ENCODE measurements around the gene GCAT.
A peak's percentile ranks its signal among the peaks of the same experiment; 100 is the strongest.
"Not testable (repeated sequence)": the region's sequence is repeated elsewhere in the genome, so short reads cannot be mapped to it uniquely, and the experiment has no call there.

The GCAT gene

DNA sequence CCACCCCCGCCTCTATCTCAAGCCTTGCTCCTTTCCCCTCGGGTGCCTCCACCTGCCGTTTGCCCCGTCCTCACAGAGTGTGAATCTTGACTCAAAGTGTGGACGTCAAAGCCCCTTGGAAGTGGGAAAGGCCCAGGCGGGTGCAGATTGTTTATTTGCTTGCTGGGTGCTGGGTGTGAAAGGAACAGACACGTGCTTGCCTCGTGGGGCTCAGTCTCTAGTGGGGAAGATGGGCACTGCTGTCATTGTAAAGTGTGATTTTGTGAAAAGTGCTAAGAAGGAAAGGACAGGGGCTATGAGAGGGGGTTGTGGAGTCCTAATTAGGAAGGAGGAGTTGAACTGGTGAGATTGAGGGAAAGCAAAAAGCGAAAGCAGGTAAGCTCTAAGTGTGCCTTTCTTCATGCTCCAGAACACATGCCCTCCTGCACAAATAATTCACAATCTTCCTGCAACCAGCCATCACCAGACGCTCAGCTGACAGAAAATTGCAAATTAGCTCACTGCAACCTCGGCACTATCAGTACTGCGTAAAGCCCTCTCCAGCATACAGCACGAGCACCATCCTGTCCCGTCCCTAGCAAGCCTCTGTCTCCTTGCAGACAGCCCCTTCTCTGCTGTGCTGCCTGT, 9.7 kb upstream of the GCAT start:
- H3K36me3 Mint-ChIP-seq, result no peaks in the 10 kb centered on the region
- no peak overlapping the region for H3K27ac Mint-ChIP-seq
- peaks cover 7% of the 10 kb centered on the region for H3K4me1 Mint-ChIP-seq
- DNase-seq, result no peak
- CTCF ChIA-PET, result no interaction called here
- peaks cover 56% of the 10 kb centered on the region for H3K27me3 Mint-ChIP-seq
- no peaks in the 10 kb centered on the region for H3K9me3 Mint-ChIP-seq
- no peak overlapping the region for H3K4me3 Mint-ChIP-seq

DNA sequence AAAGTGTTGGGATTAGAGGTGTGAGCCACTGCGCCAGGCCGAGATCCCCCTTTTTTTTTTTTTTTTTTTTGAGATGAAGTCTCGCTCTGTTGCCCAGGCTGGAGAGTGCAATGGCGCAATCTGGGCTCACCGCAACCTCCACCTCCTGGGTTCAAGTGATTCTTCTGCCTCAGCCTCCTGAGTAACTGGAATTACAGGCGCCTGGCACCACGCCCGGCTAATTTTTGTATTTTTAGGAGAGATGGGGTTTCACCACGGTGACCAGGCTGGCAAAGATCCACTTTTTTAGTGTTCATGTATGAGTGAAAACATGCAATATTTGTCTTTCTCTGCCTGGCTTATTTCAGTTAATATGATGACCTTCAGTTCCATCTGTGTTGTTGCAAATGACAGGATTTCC, 7.8 kb upstream of the GCAT start:
- H3K9me3 Mint-ChIP-seq, H3K36me3 Mint-ChIP-seq, H3K27ac Mint-ChIP-seq, DNase-seq, H3K4me3 Mint-ChIP-seq, CTCF ChIA-PET: not testable (repeated sequence)
- Mint-ChIP-seq H3K4me1 (peaks cover 21% of the 10 kb centered on the region), H3K27me3 (peaks cover 71% of the 10 kb centered on the region)

DNA sequence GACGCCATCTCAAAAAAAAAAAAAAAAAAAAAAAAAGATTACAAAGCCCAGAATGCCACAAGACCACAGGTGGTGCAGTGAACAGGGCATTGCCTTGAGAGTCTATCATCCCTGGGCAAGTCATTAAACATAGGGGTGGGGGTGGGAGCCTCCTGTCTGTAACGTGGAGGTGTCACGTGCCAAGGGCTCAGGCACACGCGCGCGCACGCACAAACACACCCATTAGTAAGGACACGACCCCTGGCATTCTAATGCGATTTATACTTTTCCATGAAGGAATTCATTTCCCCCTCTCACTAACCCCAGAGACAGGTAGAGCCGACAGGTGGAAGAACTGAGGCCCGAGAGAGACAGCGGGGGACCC, 5.8 kb upstream of the GCAT start:
- Mint-ChIP-seq H3K27me3 (peaks cover 81% of the 10 kb centered on the region), H3K27ac (no peak overlapping the region), H3K4me1 (peaks cover 37% of the 10 kb centered on the region), H3K36me3 (peaks cover 3% of the 10 kb centered on the region), H3K4me3 (peak overlapping the region; percentile 75), H3K9me3 (no peaks in the 10 kb centered on the region)
- CTCF ChIA-PET, result no interaction called here
- no peak for DNase-seq

DNA sequence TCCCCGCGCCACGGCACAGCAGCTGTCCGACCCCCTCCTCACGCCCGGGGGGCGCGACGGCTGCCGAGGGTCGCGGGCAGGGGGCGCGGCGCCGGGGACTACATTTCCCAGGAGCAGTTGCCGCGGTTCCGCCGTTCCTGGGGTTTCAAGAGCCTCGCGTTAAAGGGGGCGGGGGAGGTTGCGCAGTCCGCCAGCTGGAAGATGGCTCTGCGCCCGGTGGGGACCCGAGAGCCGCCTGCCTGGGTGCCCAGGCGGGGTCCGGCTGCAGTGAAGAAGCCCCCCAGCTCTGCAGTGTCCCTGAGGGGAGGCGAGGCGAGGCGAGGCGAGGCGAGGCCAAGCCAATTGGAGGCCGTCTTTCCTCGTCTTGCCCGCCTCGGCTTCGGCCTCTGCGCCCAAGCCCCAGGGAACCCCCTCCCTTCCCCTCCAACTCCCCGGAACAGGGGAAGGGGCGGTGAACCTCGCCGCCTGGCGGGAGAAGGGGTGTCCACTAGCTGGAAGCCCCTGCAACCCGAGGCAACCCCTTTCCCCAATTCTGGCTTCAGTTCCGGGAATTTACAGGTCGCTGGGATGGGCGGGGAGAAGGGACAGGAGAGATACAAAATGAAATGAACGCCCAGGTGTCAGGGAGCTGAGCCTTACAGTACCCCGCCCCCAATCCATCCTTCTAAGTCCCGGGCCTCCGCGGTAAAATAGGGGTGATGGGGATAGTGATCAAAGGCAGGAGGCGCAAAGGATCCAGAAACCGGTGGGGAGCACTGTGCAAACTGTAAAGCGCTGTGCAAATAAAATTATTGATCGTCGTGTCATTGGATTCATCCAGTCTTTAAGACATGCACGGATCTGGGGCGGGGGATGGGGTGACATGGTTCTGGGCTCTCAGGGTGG, 5.2 kb upstream of the GCAT start:
- peak overlapping the region; percentile 65 for H3K27ac Mint-ChIP-seq
- CTCF ChIA-PET, result no interaction called here

DNA sequence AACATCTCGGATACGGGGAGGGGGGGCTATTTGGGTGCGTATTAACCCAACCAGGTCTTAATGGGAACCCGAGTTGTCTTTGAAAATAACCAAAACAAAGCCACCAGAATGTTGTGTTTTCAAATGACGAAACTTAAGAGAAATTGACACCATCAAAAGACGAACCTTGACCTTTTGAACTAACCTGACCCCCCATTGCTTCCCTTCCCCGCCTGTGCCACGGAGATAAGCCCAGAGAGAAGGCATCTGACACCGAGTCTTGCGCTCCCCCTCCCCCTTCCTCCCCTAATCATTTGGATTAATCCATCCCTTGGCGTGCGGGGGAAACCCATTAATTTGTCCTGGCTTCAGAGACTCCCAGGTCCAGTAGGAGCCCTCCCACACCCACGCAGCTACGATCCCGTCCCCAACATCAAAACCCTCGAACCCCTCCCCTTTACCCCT, 4.5 kb upstream of the GCAT start:
- Mint-ChIP-seq H3K4me3 (peak overlapping the region; percentile 72), H3K9me3 (no peaks in the 10 kb centered on the region), H3K36me3 (peaks cover 3% of the 10 kb centered on the region), H3K4me1 (peaks cover 48% of the 10 kb centered on the region), H3K27me3 (peaks cover 81% of the 10 kb centered on the region), H3K27ac (peak overlapping the region; percentile 65)
- no peak for DNase-seq
- CTCF ChIA-PET, result no interaction called here

More for the DNA sequence above, 5.2 kb upstream of the GCAT start:
- Mint-ChIP-seq H3K27me3 (peaks cover 81% of the 10 kb centered on the region), H3K36me3 (peaks cover 3% of the 10 kb centered on the region), H3K9me3 (no peaks in the 10 kb centered on the region), H3K4me3 (peak overlapping the region; percentile 75), H3K4me1 (peaks cover 44% of the 10 kb centered on the region)
- peak; percentile 55 for DNase-seq

DNA sequence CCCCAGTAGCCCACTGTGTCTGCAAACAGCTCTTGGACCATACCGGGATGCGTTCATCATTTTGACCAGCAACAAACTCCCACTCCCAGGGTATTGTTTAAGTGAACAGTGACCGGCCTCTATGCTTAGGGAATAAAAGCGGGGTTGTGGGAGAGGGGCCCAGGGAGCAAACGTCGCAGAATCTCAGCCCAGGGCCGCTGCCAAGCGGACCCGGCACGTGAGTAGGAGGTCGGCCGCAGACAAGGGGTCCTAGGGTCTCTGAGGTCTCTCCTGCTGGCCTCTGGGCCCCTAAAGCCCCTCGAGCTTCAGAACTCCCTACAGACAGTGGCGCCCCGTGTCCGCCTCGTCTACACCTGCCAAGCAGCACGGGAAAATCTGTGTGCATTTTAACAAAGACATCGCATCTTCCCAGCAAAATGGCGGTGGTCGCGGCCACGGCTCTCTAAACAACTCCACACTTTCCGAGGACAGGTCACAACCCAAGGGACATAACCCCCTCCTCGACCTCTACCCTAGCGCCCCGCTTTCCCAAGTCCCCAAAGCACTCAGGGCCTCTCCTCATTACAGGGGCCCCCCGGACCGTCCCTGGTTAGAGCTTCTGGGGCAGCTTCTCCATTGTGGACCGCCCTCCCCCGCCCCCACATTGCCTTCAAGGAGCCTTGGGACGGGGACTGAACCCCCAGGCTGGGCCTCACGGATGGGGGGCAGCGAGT, 3.9 kb upstream of the GCAT start:
- H3K4me1 Mint-ChIP-seq, result peaks cover 53% of the 10 kb centered on the region
- no peaks in the 10 kb centered on the region for H3K9me3 Mint-ChIP-seq
- peaks cover 81% of the 10 kb centered on the region for H3K27me3 Mint-ChIP-seq
- DNase-seq, result no peak
- peaks cover 3% of the 10 kb centered on the region for H3K36me3 Mint-ChIP-seq
- H3K27ac Mint-ChIP-seq, result peak overlapping the region; percentile 45
- CTCF ChIA-PET, result interaction anchor here (1.9 kb wide), 1 partner anchor 13 kb away, joined by 6 read pairs; no protein-coding TSS in a partner anchor
- peak overlapping the region; percentile 62 for H3K4me3 Mint-ChIP-seq

DNA sequence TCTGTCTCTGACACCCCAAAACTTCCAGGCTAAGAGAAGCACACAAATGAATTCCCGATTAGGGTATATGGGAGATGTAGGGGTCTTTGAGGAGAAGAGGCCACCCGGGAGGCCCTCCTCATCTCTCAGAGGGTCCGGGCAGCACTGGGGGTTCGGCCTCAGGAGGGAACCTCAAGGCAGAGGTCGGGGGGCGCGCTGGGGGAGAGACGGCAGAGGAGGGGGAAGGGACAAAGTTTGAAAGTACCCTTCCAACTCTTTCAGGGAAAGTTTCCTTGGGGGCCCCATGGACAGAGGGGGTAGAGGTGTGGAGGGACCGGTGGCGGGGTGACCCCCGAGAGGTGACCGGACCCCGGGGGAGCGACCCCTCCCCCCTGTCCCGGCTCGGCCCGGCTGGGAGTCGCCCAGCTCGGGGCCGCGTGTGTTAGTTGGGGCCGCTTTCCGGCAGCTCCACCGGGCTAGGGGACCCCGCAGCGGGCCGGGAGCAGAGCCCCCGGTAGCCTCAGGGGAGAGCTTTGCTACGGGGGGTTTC, 3.3 kb upstream of the GCAT start:
- CTCF ChIA-PET, result interaction anchor here (1.9 kb wide), 1 partner anchor 12 kb away, joined by 6 read pairs; no protein-coding TSS in a partner anchor
- peaks cover 57% of the 10 kb centered on the region for H3K4me1 Mint-ChIP-seq
- peak overlapping the region; percentile 62 for H3K4me3 Mint-ChIP-seq
- no peak for DNase-seq
- peaks cover 3% of the 10 kb centered on the region for H3K36me3 Mint-ChIP-seq
- peaks cover 86% of the 10 kb centered on the region for H3K27me3 Mint-ChIP-seq
- H3K27ac Mint-ChIP-seq, result peak overlapping the region; percentile 45
- H3K9me3 Mint-ChIP-seq, result no peaks in the 10 kb centered on the region

DNA sequence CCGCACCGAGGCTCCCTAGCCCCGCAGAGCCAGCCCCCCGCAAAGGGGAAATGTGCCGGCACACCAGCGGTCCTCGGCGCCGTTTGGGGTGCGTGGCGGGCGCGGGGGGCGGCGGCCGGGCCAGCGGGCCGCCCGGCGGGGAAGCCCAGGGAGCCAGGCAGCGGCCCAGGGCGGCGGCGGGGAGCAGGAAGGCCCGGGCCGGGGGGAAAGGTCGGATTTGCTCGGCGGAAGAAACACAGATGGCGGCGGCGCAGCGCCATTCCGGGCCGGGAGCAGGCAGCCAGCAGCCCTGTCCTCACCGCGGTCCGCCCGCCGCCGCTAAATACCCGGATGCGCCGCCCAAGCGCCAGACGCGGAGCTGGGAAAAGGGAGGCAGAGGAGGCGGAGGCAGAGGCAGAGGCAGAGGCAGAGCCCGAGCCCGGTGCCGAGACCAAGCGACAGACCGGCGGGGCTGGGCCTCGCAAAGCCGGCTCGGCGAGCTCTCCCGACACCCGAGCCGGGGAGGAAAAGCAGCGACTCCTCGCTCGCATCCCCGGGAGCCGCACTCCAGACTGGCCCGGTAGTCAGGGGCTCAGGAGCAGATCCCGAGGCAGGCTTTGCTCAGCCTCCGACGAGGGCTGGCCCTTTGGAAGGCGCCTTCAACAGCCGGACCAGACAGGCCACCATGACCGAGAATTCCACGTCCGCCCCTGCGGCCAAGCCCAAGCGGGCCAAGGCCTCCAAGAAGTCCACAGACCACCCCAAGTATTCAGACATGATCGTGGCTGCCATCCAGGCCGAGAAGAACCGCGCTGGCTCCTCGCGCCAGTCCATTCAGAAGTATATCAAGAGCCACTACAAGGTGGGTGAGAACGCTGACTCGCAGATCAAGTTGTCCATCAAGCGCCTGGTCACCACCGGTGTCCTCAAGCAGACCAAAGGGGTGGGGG, 2.6 kb upstream of the GCAT start:
- CTCF ChIA-PET, result interaction anchor here (1.9 kb wide), 1 partner anchor 11 kb away, joined by 6 read pairs; no protein-coding TSS in a partner anchor
- Mint-ChIP-seq H3K27ac (no peak overlapping the region), H3K36me3 (peaks cover 3% of the 10 kb centered on the region), H3K9me3 (no peaks in the 10 kb centered on the region), H3K27me3 (peaks cover 91% of the 10 kb centered on the region), H3K4me3 (peak overlapping the region; percentile 68), H3K4me1 (peaks cover 59% of the 10 kb centered on the region)
- peak; percentile 83 for DNase-seq

DNA sequence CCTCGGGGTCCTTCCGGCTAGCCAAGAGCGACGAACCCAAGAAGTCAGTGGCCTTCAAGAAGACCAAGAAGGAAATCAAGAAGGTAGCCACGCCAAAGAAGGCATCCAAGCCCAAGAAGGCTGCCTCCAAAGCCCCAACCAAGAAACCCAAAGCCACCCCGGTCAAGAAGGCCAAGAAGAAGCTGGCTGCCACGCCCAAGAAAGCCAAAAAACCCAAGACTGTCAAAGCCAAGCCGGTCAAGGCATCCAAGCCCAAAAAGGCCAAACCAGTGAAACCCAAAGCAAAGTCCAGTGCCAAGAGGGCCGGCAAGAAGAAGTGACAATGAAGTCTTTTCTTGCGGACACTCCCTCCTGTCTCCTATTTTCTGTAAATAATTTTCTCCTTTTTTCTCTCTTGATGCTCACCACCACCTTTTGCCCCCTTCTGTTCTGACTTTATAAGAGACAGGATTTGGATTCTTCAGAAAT, 1.9 kb upstream of the GCAT start:
- Mint-ChIP-seq H3K27ac (no peak overlapping the region), H3K36me3 (peaks cover 3% of the 10 kb centered on the region), H3K9me3 (no peaks in the 10 kb centered on the region), H3K27me3 (peaks cover 87% of the 10 kb centered on the region), H3K4me1 (peaks cover 59% of the 10 kb centered on the region), H3K4me3 (peak overlapping the region; percentile 68)
- CTCF ChIA-PET, result no interaction called here
- no peak for DNase-seq

DNA sequence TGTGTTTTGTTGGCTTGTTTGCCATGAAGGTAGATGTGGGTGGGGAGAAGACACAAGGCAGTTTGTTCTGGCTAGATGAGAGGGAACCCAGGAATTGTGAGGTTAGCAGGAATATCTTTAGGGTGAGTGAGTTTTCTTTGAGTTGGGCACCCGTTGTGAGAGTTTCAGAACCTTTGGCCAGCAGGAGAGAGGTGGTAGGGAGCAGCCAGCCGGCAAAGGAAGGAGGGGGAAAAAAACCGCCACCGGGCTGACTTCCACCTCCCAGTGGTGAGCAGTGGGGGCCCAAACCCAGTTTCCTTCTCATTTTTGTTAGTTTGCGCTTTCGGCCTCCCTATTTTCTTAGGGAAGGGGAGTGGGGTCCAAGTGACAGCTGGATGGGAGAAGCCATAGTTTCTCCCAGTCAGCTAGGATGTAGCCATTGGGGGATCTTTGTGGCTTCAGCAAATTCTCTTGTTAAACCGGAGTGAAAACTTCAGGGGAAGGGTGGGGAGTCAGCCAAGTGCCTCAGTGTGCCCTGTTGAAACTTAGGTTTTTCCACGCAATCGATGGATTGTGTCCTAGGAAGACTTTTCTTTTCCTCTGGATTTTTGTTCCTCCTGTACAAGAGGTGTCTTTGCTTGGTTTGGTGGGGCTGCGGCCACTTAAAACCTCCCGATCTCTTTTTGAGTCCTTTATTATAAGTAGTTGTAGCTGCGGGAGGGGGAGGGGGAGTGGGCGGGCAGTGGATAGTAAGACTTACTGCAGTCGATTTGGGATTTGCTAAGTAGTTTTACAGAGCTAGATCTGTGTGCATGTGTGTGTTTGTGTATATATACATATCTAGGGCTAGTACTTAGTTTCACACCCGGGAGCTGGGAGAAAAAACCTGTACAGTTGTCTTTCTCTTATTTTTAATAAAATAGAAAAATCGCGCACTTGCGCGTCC, 1.1 kb upstream of the GCAT start:
- peak overlapping the region; percentile 58 for H3K27ac Mint-ChIP-seq
- H3K9me3 Mint-ChIP-seq, result no peaks in the 10 kb centered on the region
- peaks cover 81% of the 10 kb centered on the region for H3K27me3 Mint-ChIP-seq
- H3K4me3 Mint-ChIP-seq, result peak overlapping the region; percentile 66
- CTCF ChIA-PET, result interaction anchor here (3.6 kb wide), 1 partner anchor 11 kb away, joined by 38 read pairs; no protein-coding TSS in a partner anchor
- H3K4me1 Mint-ChIP-seq, result peaks cover 59% of the 10 kb centered on the region
- DNase-seq, result no peak
- peaks cover 3% of the 10 kb centered on the region for H3K36me3 Mint-ChIP-seq

DNA sequence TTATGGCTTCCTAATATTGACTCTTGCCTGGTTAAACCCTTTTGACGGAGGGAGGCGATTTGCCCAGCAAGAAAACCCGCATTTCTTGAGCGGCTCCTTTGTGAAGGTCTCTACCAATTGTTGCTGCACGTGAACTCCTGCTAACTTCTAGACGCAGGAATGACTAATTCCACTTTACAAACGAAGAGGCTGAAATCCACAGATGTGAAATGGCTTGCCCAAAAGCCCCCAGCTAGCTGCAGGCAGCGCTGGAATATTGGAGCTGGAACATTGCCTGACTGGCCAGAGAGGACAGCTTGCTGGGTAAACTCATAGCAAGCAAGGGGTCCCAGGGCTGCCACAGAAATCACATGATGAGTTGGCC, 542 bp downstream of the GCAT start:
- Mint-ChIP-seq H3K9me3 (no peaks in the 10 kb centered on the region), H3K27ac (no peak overlapping the region), H3K4me3 (peak overlapping the region; percentile 76), H3K27me3 (peaks cover 65% of the 10 kb centered on the region), H3K4me1 (peaks cover 49% of the 10 kb centered on the region), H3K36me3 (peaks cover 3% of the 10 kb centered on the region)
- CTCF ChIA-PET, result interaction anchor here (0.9 to 3.6 kb wide), 7 partner anchors 10 to 165 kb away, joined by 3 to 38 read pairs (median 4); partner anchors contain the start of gene GALR3
- DNase-seq, result no peak

DNA sequence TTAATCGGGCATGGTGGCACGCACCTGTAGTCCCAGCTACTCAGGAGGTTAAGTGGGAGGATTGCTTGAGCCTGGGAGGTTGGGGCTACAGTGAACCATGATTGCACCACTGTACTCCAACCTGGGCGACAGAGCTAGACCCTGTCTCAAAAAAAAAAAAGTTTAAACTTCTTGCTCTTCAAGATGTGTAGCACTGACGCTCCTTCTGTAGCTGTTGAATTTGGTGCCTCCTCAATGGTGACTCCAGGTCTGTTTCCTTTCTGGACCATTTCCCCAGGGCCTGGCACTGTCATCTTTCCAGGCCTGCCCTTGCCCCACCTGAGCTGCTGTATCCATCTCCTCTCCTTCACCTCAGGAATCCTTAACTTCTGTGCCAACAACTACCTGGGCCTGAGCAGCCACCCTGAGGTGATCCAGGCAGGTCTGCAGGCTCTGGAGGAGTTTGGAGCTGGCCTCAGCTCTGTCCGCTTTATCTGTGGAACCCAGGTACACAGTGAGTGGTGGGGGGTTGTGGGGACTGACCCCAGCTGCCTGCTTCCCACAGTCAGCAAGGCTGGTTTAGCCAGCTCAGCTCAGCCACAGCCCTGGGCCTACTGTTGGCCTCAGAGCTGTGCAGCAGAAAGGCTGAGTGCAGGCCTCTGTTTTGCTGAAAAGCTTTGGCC, 2.1 kb downstream of the GCAT start:
- H3K27ac Mint-ChIP-seq, result no peak overlapping the region
- CTCF ChIA-PET, result interaction anchor here (0.8 to 3.6 kb wide), 2 partner anchors 8 to 156 kb away, joined by 3 to 38 read pairs; no protein-coding TSS in a partner anchor
- peaks cover 3% of the 10 kb centered on the region for H3K36me3 Mint-ChIP-seq
- DNase-seq, result no peak
- H3K9me3 Mint-ChIP-seq, result no peaks in the 10 kb centered on the region
- no peak overlapping the region for H3K4me3 Mint-ChIP-seq
- H3K27me3 Mint-ChIP-seq, result peaks cover 50% of the 10 kb centered on the region
- H3K4me1 Mint-ChIP-seq, result peaks cover 38% of the 10 kb centered on the region
